IPS-15b (cell line): ENCODE results near the gene GOLGA6C.
"Not testable (repeated sequence)": the region's sequence is repeated elsewhere in the genome, so short reads cannot be mapped to it uniquely, and the experiment has no call there.

Source experiments
- H3K27me3 ChIP-seq: one replicate; pipeline ENCODE4 v1.6.1; 2013; ENCODE audit warnings: low read length; ENCODE audit not compliant: control insufficient read depth, insufficient read depth
- H3K36me3 ChIP-seq: one replicate; pipeline ENCODE4 v1.6.1; 2013; ENCODE audit warnings: low read length; ENCODE audit not compliant: control insufficient read depth, insufficient read depth
- H3K4me1 ChIP-seq: one replicate; pipeline ENCODE4 v1.6.1; 2013; ENCODE audit warnings: mild to moderate bottlenecking, low read length; ENCODE audit not compliant: control insufficient read depth, insufficient read depth
- H3K4me3 ChIP-seq: one replicate; pipeline ENCODE4 v1.5.1; 2013; ENCODE audit warnings: low read depth, low read length
- H3K9ac ChIP-seq: one replicate; pipeline ENCODE4 v1.6.1; 2013; ENCODE audit warnings: low read depth, mild to moderate bottlenecking, low read length
- H3K9me3 ChIP-seq: one replicate; pipeline ENCODE4 v1.6.1; 2013; ENCODE audit warnings: mild to moderate bottlenecking, low read length; ENCODE audit not compliant: control insufficient read depth, insufficient read depth

The GOLGA6C gene

GRCh38 chr15:75278497-75278896 lies 20.4 kb downstream of the GOLGA6C start:
- not testable (repeated sequence) for H3K4me1 ChIP-seq, H3K9ac ChIP-seq, H3K4me3 ChIP-seq, H3K9me3 ChIP-seq, H3K36me3 ChIP-seq, H3K27me3 ChIP-seq

- not testable (repeated sequence) for H3K9ac ChIP-seq, H3K9me3 ChIP-seq
Observed at GRCh38 chr15:75282572-75282971, 24.4 kb downstream of the GOLGA6C start, which contains the start of gene GOLGA6D. TSS of gene GOLGA6D (plus strand) at chr15:75282835. CDS start at chr15:75282876, 41 bp downstream.

GRCh38 chr15:75284152-75284551 lies 26.0 kb downstream of the GOLGA6C start:
- H3K36me3 ChIP-seq, H3K9ac ChIP-seq, H3K4me3 ChIP-seq, H3K9me3 ChIP-seq, H3K4me1 ChIP-seq, H3K27me3 ChIP-seq: not testable (repeated sequence)

More at GRCh38 chr15:75282572-75282971, 24.4 kb downstream of the GOLGA6C start, which contains the start of gene GOLGA6D:
- H3K4me1 ChIP-seq, H3K36me3 ChIP-seq, H3K4me3 ChIP-seq, H3K27me3 ChIP-seq: not testable (repeated sequence)

GRCh38 chr15:75293660-75294059 lies 35.5 kb downstream of the GOLGA6C start:
- H3K9me3 ChIP-seq, H3K9ac ChIP-seq, H3K4me3 ChIP-seq, H3K27me3 ChIP-seq, H3K36me3 ChIP-seq, H3K4me1 ChIP-seq: not testable (repeated sequence)

GRCh38 chr15:75298541-75299310 lies 40.6 kb downstream of the GOLGA6C start:
- not testable (repeated sequence) for H3K36me3 ChIP-seq, H3K4me3 ChIP-seq, H3K9ac ChIP-seq, H3K27me3 ChIP-seq, H3K9me3 ChIP-seq, H3K4me1 ChIP-seq

- H3K27me3 ChIP-seq, H3K9me3 ChIP-seq, H3K4me1 ChIP-seq, H3K36me3 ChIP-seq, H3K9ac ChIP-seq, H3K4me3 ChIP-seq: not testable (repeated sequence)
Observed at GRCh38 chr15:75299311-75299688, 41.2 kb downstream of the GOLGA6C start.

- not testable (repeated sequence) for H3K27me3 ChIP-seq, H3K36me3 ChIP-seq, H3K9me3 ChIP-seq, H3K9ac ChIP-seq, H3K4me3 ChIP-seq, H3K4me1 ChIP-seq
Observed at GRCh38 chr15:75300026-75300425, 41.9 kb downstream of the GOLGA6C start.

GRCh38 chr15:75302318-75302717 lies 44.2 kb downstream of the GOLGA6C start:
- Histone ChIP-seq H3K36me3 (no peaks in the 10 kb centered on the region), H3K9ac (no peak overlapping the region), H3K4me3 (no peak overlapping the region), H3K27me3 (no peaks in the 10 kb centered on the region), H3K9me3 (no peaks in the 10 kb centered on the region), H3K4me1 (no peaks in the 10 kb centered on the region)

- H3K36me3 ChIP-seq, H3K27me3 ChIP-seq, H3K9ac ChIP-seq, H3K4me1 ChIP-seq, H3K4me3 ChIP-seq, H3K9me3 ChIP-seq: not testable (repeated sequence)
Observed at GRCh38 chr15:75302753-75303152, 44.6 kb downstream of the GOLGA6C start.

- peaks cover 3% of the 10 kb centered on the region for H3K4me1 ChIP-seq
- H3K4me3 ChIP-seq = no peak overlapping the region
Observed at GRCh38 chr15:75306188-75306587, 48.1 kb downstream of the GOLGA6C start.

GRCh38 chr15:75307778-75308390 lies 49.8 kb downstream of the GOLGA6C start:
- no peaks in the 10 kb centered on the region for H3K36me3 ChIP-seq
- no peak overlapping the region for H3K4me3 ChIP-seq
- no peak overlapping the region for H3K9ac ChIP-seq
- H3K4me1 ChIP-seq = peaks cover 3% of the 10 kb centered on the region
- no peaks in the 10 kb centered on the region for H3K9me3 ChIP-seq
- H3K27me3 ChIP-seq = peaks cover 7% of the 10 kb centered on the region

More at GRCh38 chr15:75306188-75306587, 48.1 kb downstream of the GOLGA6C start:
- no peaks in the 10 kb centered on the region for H3K9me3 ChIP-seq
- H3K36me3 ChIP-seq = no peaks in the 10 kb centered on the region
- H3K9ac ChIP-seq = no peak overlapping the region
- H3K27me3 ChIP-seq = peaks cover 7% of the 10 kb centered on the region

GRCh38 chr15:75309711-75310110 lies 51.6 kb downstream of the GOLGA6C start:
- no peaks in the 10 kb centered on the region for H3K9me3 ChIP-seq
- peaks cover 7% of the 10 kb centered on the region for H3K27me3 ChIP-seq
- H3K4me3 ChIP-seq = no peak overlapping the region
- H3K36me3 ChIP-seq = no peaks in the 10 kb centered on the region
- peaks cover 3% of the 10 kb centered on the region for H3K4me1 ChIP-seq
- no peak overlapping the region for H3K9ac ChIP-seq
